K562 (cell line): ENCODE measurements around the gene CRB2. TPM values are rescaled to one million over a fixed set of nuclear protein-coding genes. Genes with fewer than 3 reads are reported as not detected.
A peak's percentile ranks its signal among the peaks of the same experiment; 100 is the strongest.

Source experiments
- ATAC-seq: fragments of 200-7000 bp; cut with Tn5 transposase; 3 replicates; pipeline ENCODE4 v1.9.1; 2020; ENCODE audit warnings: moderate library complexity
- BruUV-seq: library from RNA; stranded (reverse); fragments of 400-500 nt; replicated peaks from 2 replicates; lab custom pipeline; 2021; lab: Mats Ljungman, UMichigan
- CTCF ChIA-PET: fragments of 300-600 bp; formaldehyde crosslinking; extraction: SDS; loops from one replicate; lab custom pipeline; 2021; ENCODE audit warnings: low intra/inter-chr PET ratio; lab: Yijun Ruan, JAX
- POLR2A ChIA-PET: fragments of 300-600, 350-650 bp; sonication (Branson Sonifier 250); formaldehyde crosslinking; extraction: SDS; loops from one replicate; lab custom pipeline; 2021; ENCODE audit warnings: antibody characterized with exemption, inconsistent platforms; lab: Yijun Ruan, JAX
- DNase-seq, 4 experiments: peaks; one replicate each; pipeline versions ENCODE4 v3.0.0 to v3.0.0-alpha.2; 2011 to 2018; ENCODE audit warnings: low spot score in 3 of 4, mixed read lengths in 3 of 4; ENCODE audit errors: extremely low read depth in 1 of 4
- FAIRE-seq: peaks from 2 replicates; lab custom pipeline; 2011; peaks lifted over from hg19 to GRCh38; lab: Jason Lieb, UNC
- H2AFZ ChIP-seq: 2 replicates; pipeline ENCODE4 v1.6.0; 2011; ENCODE audit warnings: low read depth, low read length, control low read depth, inconsistent platforms
- H3K27ac ChIP-seq: fragments of 200-600 bp; 3 replicates; pipeline ENCODE4 v1.8.0; 2011; ENCODE audit warnings: low read depth, mild to moderate bottlenecking, control low read depth, inconsistent platforms, low read length, moderate library complexity, mixed read lengths; ENCODE audit errors: extremely low read depth
- H3K27me3 ChIP-seq, 2 experiments: fragments of 300-600 bp in 1 of 2; 2 replicates in 1 of 2; 3 replicates in 1 of 2; pipeline versions ENCODE4 v1.6.0 to v1.8.0; 2011; ENCODE audit warnings: inconsistent platforms in 2 of 2, low read length in 2 of 2, mild to moderate bottlenecking in 1 of 2, mixed read lengths in 1 of 2, moderate library complexity in 1 of 2; ENCODE audit not compliant: control insufficient read depth in 2 of 2, insufficient read depth in 2 of 2
- H3K36me3 ChIP-seq: fragments of 300-600 bp; 3 replicates; pipeline ENCODE4 v1.8.0; 2011; ENCODE audit warnings: mild to moderate bottlenecking, low read length, inconsistent platforms; ENCODE audit not compliant: control insufficient read depth, insufficient read depth
- H3K4me1 ChIP-seq, 2 experiments: fragments of 200-600 bp in 1 of 2; replicated peaks in 1 of 2; 2 replicates in 1 of 2; 3 replicates in 1 of 2; pipeline versions ENCODE4 v1.5.1 to v1.8.0; 2011; ENCODE audit warnings: inconsistent platforms in 2 of 2, low read length in 2 of 2, mild to moderate bottlenecking in 1 of 2, mixed read lengths in 1 of 2, moderate library complexity in 1 of 2; ENCODE audit not compliant: control insufficient read depth in 2 of 2, insufficient read depth in 2 of 2
- H3K4me2 ChIP-seq: 2 replicates; pipeline ENCODE4 v1.6.1; 2011; ENCODE audit warnings: low read length, control low read depth, inconsistent platforms, mixed read lengths; ENCODE audit not compliant: insufficient read depth
- H3K4me3 ChIP-seq: fragments of 200-600 bp; sonication (generic), shearing (Covaris generic); 2 replicates; pipeline ENCODE4 v1.5.1; 2016; ENCODE audit warnings: control low read depth, inconsistent platforms
- H3K79me2 ChIP-seq: fragments of 200-600 bp; 3 replicates; pipeline ENCODE4 v1.8.0; 2011; ENCODE audit warnings: low read length, inconsistent platforms; ENCODE audit not compliant: control insufficient read depth, insufficient read depth
- H3K9ac ChIP-seq, 2 experiments: 2 replicates each; pipeline versions ENCODE4 v1.6.0 to v1.6.1; 2011; ENCODE audit warnings: low read depth in 2 of 2, low read length in 2 of 2, control low read depth in 1 of 2, inconsistent platforms in 1 of 2, mild to moderate bottlenecking in 1 of 2, mixed read lengths in 1 of 2; ENCODE audit not compliant: insufficient read depth in 1 of 2
- H3K9me1 ChIP-seq: one replicate; pipeline ENCODE4 v1.6.0; 2011; ENCODE audit warnings: inconsistent platforms, mild to moderate bottlenecking, low read length, moderate library complexity; ENCODE audit not compliant: control insufficient read depth, insufficient read depth
- H3K9me3 ChIP-seq: replicated peaks from 2 replicates; pipeline ENCODE4 v1.5.1; 2011; ENCODE audit warnings: low read depth, low read length, inconsistent platforms; ENCODE audit not compliant: control insufficient read depth, insufficient read depth
- H4K20me1 ChIP-seq: replicated peaks from 2 replicates; pipeline ENCODE4 v1.6.1; 2011; ENCODE audit warnings: low read length, inconsistent platforms, mixed read lengths; ENCODE audit not compliant: control insufficient read depth, insufficient read depth
- AFF4 ChIP-seq: sonication (generic); formaldehyde crosslinking; IDR thresholded peaks from 2 replicates; pipeline ENCODE4 v1.8.0; 2023; ENCODE audit warnings: mild to moderate bottlenecking, missing genetic modification reagents
- ARID1B ChIP-seq: fragments of 450-650 bp; IDR thresholded peaks from 2 replicates; pipeline ENCODE4 v1.6.1; 2016; ENCODE audit warnings: antibody characterized with exemption, mild to moderate bottlenecking, inconsistent platforms
- GATAD2A ChIP-seq: fragments of 450-650 bp; IDR thresholded peaks from 2 replicates; pipeline ENCODE4 v1.6.1; 2017
- HBP1 ChIP-seq: fragments of 450-650 bp; formaldehyde crosslinking; IDR thresholded peaks from 2 replicates; pipeline ENCODE4 v1.4.0; 2022; ENCODE audit warnings: missing genetic modification characterization
- HMGXB4 ChIP-seq: sonication (generic); formaldehyde crosslinking; IDR thresholded peaks from 2 replicates; pipeline ENCODE4 v1.8.1; 2023; ENCODE audit warnings: mild to moderate bottlenecking, missing genetic modification reagents
- KAT2B ChIP-seq: IDR thresholded peaks from one replicate; pipeline ENCODE4 v1.6.1; 2012; ENCODE audit warnings: low read depth, mild to moderate bottlenecking, control low read depth, inconsistent platforms, low read length, moderate library complexity
- MLLT1 ChIP-seq, 2 experiments: fragments of 450-650 bp; IDR thresholded peaks; 2 replicates each; pipeline ENCODE4 v1.6.1; 2016
- NCOA2 ChIP-seq, 2 experiments: fragments of 450-650 bp; IDR thresholded peaks; 2 replicates each; pipeline ENCODE4 v1.6.1; 2018; ENCODE audit warnings: mild to moderate bottlenecking in 2 of 2, moderate library complexity in 1 of 2; ENCODE audit not compliant: partially characterized antibody in 2 of 2
- NELFE ChIP-seq: IDR thresholded peaks from 2 replicates; pipeline ENCODE4 v1.6.1; 2011; ENCODE audit warnings: mild to moderate bottlenecking; ENCODE audit not compliant: insufficient read depth, insufficient read length
- POLR2H ChIP-seq: IDR thresholded peaks from 2 replicates; pipeline ENCODE4 v1.6.1; 2016; ENCODE audit warnings: missing genetic modification characterization, low read depth, mild to moderate bottlenecking, control low read depth, missing compliant biosample characterization, moderate library complexity
- RBM39 ChIP-seq: fragments of 200-400 bp; formaldehyde crosslinking; optimal IDR thresholded peaks from 2 replicates; pipeline ENCODE3; 2018; ENCODE audit warnings: low read depth, low read length
- RCOR1 ChIP-seq, 2 experiments: IDR thresholded peaks; 2 replicates each; pipeline ENCODE4 v1.6.1; 2012; ENCODE audit warnings: low read depth in 2 of 2, low read length in 2 of 2, borderline replicate concordance in 1 of 2, improper control_type of control experiment in 1 of 2
- ZNF23 ChIP-seq: fragments of 250-450 bp; sonication (Bioruptor Pico); IDR thresholded peaks from 2 replicates; pipeline ENCODE4 v1.4.0; 2020; ENCODE audit warnings: mild to moderate bottlenecking
- WGBS: fragments of 100-300 bp; shearing (Covaris generic); methylation state at CpG from one replicate; pipeline ENCODE4 v1.1.6; 2016; ENCODE audit warnings: low coverage, mixed read lengths; ENCODE audit not compliant: insufficient coverage; ENCODE audit errors: missing lambda C conversion rate; 5-methylcytosine and 5-hydroxymethylcytosine counted together
- in situ Hi-C: fragments of 300-500 bp; cut with MboI; formaldehyde crosslinking; loops from 4 replicates; pipeline ENCODE4 v1.15.0; 2018; ENCODE audit warnings: inconsistent platforms, mixed read lengths
- intact Hi-C: fragments of 100-400 bp; cut with micrococcal nuclease; formaldehyde crosslinking; loops from 2 replicates; pipeline ENCODE4 v1.14.2; 2022
- polyA plus RNA-seq, 8 experiments: library from polyadenylated mRNA; depleted of rRNA in 4 of 8; stranded (reverse) in 5 of 8; unstranded in 3 of 8; fragments of >200 nt; fragmentation: Nextera tagmentation in 2 of 8; fragmentation: Illumina TruSeq in 1 of 8; extraction: Ambion mirVana in 2 of 8; extraction: Trizol in 1 of 8; gene quantifications; 2 replicates each; pipeline versions ENCODE4 v1.2.1 to v1.2.3, GENCODE V29; 2011 to 2014; ENCODE audit warnings: inconsistent platforms in 1 of 8, missing spikeins in 1 of 8
- total RNA-seq, 7 experiments: library from RNA; depleted of rRNA in 6 of 7; stranded (reverse); fragments of >200 nt in 6 of 7; fragmentation: Illumina TruSeq in 2 of 7; extraction: Trizol in 2 of 7; gene quantifications; 2 replicates each; pipeline versions ENCODE4 v1.2.1 to v1.2.3, GENCODE V29; 2011 to 2021; ENCODE audit warnings: low replicate concordance in 1 of 7

CRB2 gene
- total and polyA plus RNA-seq, 9 of the 15 experiments (the other 6 are each of a cell fraction or from before 2014, with no cell fraction given), result 0.13 to 1.2 (median 0.25) TPM; not detected in 2

- FAIRE-seq, result no peak
- POLR2A ChIA-PET, result interaction anchor here (0.6 to 1.5 kb wide), 2 partner anchors 12 to 807 kb away, joined by 4 to 5 read pairs; no protein-coding TSS in a partner anchor
- Histone ChIP-seq H3K9me1 (no peaks in the 10 kb centered on the region), H3K4me2 (no peak overlapping the region), H3K4me1 (peaks cover 14 to 26% of the 10 kb centered on the region in 2 experiments), H3K9ac (peak overlapping the region in 1 of 2 experiments; percentile 18; a peak in 1 of 4 replicates), H3K4me3 (no peak overlapping the region), H3K9me3 (no peaks in the 10 kb centered on the region), H3K27ac (no peak overlapping the region), H3K36me3 (no peaks in the 10 kb centered on the region), H2AFZ (peak overlapping the region; percentile 21; the same call in 1 of the 2 replicates), H3K27me3 (no peaks in the 10 kb centered on the region), H4K20me1 (no peaks in the 10 kb centered on the region), H3K79me2 (no peaks in the 10 kb centered on the region)
- CTCF ChIA-PET, result no interaction called here
- intact Hi-C loops, result no loop called here
- 71% methylated on average over 7 of the region's 7 CpGs for WGBS
- no peak for ATAC-seq
- in situ Hi-C loops, result no loop called here
- DNase-seq, result no peak
- BruUV-seq, result no TSS peak
- TF ChIP-seq GATAD2A (no peak), MLLT1 (IDR thresholded peaks at IDR 0.05) (peak in 1 of 2 experiments; percentile 93; a peak in 2 of 4 replicates), HBP1 (CRISPR knock-in tag) (no peak), POLR2H (no peak), RBM39 (no peak), ZNF23 (CRISPR knock-in tag) (peak; percentile 97), ARID1B (no peak), AFF4 (CRISPR knock-in tag) (no peak), NCOA2 (IDR thresholded peaks at IDR 0.05; ENCODE audit: partially characterized antibody in 2 of 2) (no peak), RCOR1 (IDR thresholded peaks at IDR 0.05; ENCODE audit: borderline replicate concordance in 1 of 2, low read depth in 2 of 2, low read length in 2 of 2) (0 out of 4 replicates have a peak, but pooled peaks of 1 of the 2 experiments have one; percentile 18), HMGXB4 (CRISPR knock-in tag) (no peak), KAT2B (no peak), NELFE (no peak)
Observed at GRCh38 chr9:123321616-123322272, 34.3 kb upstream of the CRB2 start.
